ENCODE data around the gene DLG5.

Gene DLG5

DNA sequence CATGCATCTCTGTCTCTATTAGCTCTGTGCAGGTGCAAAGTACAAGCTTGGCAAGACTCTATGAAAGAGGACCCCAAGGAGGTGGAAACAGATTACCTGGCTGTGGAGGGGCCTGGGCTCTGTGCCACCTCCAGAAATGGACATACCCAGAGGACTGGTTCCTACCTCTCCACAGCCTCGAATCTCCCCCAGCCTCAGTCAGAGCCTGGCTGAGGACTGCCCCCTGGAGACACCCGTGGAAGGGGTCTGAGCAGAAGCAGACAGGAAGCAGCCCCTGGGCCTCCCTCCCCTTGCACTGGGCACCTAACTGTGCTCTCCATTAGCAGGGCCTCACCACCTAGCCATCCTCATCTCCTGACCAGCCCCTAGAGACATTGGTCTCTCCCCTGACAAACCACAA, 92.0 kb downstream of the DLG5 start:
- DNase-seq (ENCODE audit: low read depth, low spot score) = no peak
- POLR2A ChIA-PET = no interaction called here
- CTCF ChIA-PET = interaction anchor here (2.1 kb wide), 1 partner anchor 13 kb away, joined by 7 read pairs; no protein-coding TSS in a partner anchor

DNA sequence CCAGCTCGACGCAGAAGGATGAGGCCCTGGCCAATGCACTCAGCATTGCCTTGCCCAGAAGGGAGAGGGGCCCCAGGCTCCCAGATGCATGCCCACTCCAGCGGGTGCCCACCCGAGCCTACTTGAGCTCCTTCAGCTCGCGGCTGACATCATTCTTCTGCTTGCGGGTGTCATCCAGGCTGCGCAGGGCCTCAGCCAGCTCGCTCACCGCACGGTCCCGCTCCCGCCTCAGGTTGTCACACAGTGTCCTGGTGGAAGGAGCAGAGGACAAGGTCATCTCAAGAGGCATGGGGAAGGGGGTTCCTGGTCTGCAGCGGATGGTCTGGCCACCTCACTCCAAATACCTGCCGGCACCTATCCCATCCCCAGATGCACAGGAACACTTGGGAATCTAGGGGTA, 92.8 kb downstream of the DLG5 start:
- CTCF ChIA-PET = no interaction called here
- POLR2A ChIA-PET = no interaction called here
- H3K4me3 ChIP-seq (ENCODE audit: low read depth, low read length) = no peak overlapping the region
- TF ChIP-seq, protein P1, sequence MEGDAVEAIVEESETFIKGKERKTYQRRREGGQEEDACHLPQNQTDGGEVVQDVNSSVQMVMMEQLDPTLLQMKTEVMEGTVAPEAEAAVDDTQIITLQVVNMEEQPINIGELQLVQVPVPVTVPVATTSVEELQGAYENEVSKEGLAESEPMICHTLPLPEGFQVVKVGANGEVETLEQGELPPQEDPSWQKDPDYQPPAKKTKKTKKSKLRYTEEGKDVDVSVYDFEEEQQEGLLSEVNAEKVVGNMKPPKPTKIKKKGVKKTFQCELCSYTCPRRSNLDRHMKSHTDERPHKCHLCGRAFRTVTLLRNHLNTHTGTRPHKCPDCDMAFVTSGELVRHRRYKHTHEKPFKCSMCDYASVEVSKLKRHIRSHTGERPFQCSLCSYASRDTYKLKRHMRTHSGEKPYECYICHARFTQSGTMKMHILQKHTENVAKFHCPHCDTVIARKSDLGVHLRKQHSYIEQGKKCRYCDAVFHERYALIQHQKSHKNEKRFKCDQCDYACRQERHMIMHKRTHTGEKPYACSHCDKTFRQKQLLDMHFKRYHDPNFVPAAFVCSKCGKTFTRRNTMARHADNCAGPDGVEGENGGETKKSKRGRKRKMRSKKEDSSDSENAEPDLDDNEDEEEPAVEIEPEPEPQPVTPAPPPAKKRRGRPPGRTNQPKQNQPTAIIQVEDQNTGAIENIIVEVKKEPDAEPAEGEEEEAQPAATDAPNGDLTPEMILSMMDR (IDR thresholded peaks at IDR 0.05; ENCODE audit: insufficient read depth, low read length, missing control alignments) = no peak
- no peak for DNase-seq (ENCODE audit: low read depth, low spot score)

More for the DNA sequence above, 92.0 kb downstream of the DLG5 start:
- no peak overlapping the region for H3K4me3 ChIP-seq (ENCODE audit: low read depth, low read length)
- TF ChIP-seq, protein P1 (IDR thresholded peaks at IDR 0.05; ENCODE audit: insufficient read depth, low read length, missing control alignments) = no peak

DNA sequence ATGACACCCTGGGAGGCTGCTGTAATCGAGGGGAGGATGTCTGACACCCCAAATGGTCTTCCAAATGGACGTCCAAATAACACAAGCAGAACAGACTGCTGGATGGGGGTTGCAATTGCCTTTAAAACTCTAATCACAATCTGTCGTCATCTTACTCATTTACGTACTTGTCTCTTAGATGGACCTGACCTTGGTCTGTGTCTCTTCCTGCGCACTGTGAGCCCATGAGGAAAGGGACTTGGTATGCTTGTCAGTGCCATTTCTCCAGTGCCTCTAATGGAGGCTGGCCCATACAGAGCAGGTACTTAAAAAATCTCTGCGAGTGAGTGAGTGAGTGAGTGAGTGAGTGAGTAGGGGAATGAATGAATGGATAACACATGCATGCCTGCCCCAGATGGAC, 93.3 kb downstream of the DLG5 start:
- TF ChIP-seq, protein P1 (IDR thresholded peaks at IDR 0.05; ENCODE audit: insufficient read depth, low read length, missing control alignments) = no peak
- no peak for DNase-seq (ENCODE audit: low read depth, low spot score)
- H3K4me3 ChIP-seq (ENCODE audit: low read depth, low read length) = no peak overlapping the region
- POLR2A ChIA-PET = no interaction called here
- CTCF ChIA-PET = interaction anchor here (1.2 to 1.8 kb wide), 2 partner anchors 10 to 141 kb away, joined by 6 read pairs; no protein-coding TSS in a partner anchor

DNA sequence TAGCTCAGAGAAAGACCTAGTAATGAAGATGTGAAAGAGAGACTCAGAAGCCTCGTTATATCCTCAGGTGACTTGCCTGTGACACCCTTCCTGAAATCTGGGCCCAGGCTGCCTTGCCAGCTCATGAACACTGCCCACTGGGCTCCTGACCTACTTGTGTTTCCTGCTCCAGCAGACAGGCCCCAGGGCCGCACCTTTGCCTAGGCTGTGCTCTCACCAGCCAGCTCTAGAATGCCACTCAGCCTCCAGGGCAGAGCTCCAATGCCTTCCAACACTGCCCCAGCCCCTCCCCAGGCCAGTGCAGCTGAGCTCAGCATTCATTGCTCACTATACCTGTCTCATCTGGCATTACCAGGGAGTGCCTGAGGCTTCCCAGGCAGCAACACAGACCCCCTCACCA, 94.3 kb downstream of the DLG5 start:
- no peak for DNase-seq (ENCODE audit: low read depth, low spot score)
- ChIA-PET CTCF (interaction anchor here (0.8 to 1.8 kb wide), 4 partner anchors 9 to 142 kb away, joined by 3 to 6 read pairs (median 4); no protein-coding TSS in a partner anchor), POLR2A (no interaction called here)
- H3K4me3 ChIP-seq (ENCODE audit: low read depth, low read length) = no peak overlapping the region
- TF ChIP-seq, protein P1 (IDR thresholded peaks at IDR 0.05; ENCODE audit: insufficient read depth, low read length, missing control alignments) = no peak

DNA sequence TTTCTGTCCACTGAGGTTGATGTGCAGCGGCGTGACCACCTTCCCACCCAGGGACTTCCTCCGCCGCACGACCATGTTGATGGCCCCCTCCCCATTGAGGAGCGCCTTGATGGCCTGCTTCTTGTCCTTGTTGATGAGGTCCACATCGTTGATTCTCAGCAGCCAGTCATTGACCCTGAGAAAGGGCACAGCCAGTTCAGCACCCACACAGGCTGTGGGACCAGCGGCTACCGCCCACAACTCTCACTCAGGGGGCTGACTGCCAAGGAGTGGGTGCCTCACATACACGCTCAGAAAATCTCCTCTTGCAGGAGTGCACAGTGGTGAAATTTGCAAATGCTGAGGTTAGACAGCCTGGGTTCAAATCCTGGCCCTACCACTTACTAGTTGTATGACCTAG, 97.2 kb downstream of the DLG5 start:
- ChIA-PET POLR2A (no interaction called here), CTCF (no interaction called here)
- no peak for DNase-seq (ENCODE audit: low read depth, low spot score)
- H3K4me3 ChIP-seq (ENCODE audit: low read depth, low read length) = no peak overlapping the region
- TF ChIP-seq, protein P1 (IDR thresholded peaks at IDR 0.05; ENCODE audit: insufficient read depth, low read length, missing control alignments) = no peak

DNA sequence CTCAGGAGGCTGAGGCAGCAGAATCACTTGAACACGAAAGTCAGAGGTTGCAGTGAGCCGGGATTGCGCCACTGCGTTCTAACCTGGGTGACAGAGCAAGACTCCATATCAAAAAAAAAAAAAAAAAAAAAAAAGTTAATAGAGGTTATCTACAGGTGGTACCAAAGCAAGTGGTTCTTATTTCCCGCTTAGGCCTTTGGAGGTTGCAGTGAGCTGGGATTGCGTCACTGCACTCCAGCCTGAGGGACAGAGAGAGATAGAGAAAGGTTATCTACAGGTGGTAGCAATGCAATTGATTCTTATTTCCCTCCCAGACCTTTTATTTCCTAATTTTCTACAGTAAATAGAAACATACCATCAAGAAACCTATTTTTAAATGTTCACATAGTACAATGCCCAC, 98.2 kb downstream of the DLG5 start:
- ChIA-PET CTCF (no interaction called here), POLR2A (no interaction called here)
- H3K4me3 ChIP-seq (ENCODE audit: low read depth, low read length) = no peak overlapping the region
- no peak for DNase-seq (ENCODE audit: low read depth, low spot score)
- TF ChIP-seq, protein P1 (IDR thresholded peaks at IDR 0.05; ENCODE audit: insufficient read depth, low read length, missing control alignments) = no peak
